Subcutaneous abdominal adipose tissue (tissue), 5 donors: ENCODE results near the gene SNAP47.

Experiments used
- H3K27ac ChIP-seq: one replicate; pipeline ENCODE4 v1.7.0; 2013; ENCODE audit warnings: low read depth, mild to moderate bottlenecking, inconsistent platforms, low read length, moderate library complexity
- H3K27me3 ChIP-seq, 5 donors: one replicate each; pipeline ENCODE4 v1.7.0; 2013; ENCODE audit warnings: low read length in 5 of 5, inconsistent platforms in 1 of 5; ENCODE audit not compliant: control insufficient read depth in 5 of 5, insufficient read depth in 4 of 5
- H3K36me3 ChIP-seq, 5 donors: one replicate each; pipeline ENCODE4 v1.7.0; 2013; ENCODE audit warnings: low read length in 5 of 5; ENCODE audit not compliant: control insufficient read depth in 5 of 5, insufficient read depth in 5 of 5
- H3K4me1 ChIP-seq, 5 donors: one replicate each; pipeline ENCODE4 v1.7.0; 2013; ENCODE audit warnings: low read length in 5 of 5, mild to moderate bottlenecking in 3 of 5, moderate library complexity in 1 of 5; ENCODE audit not compliant: control insufficient read depth in 5 of 5, insufficient read depth in 5 of 5
- H3K4me3 ChIP-seq, 5 donors: one replicate each; pipeline ENCODE4 v1.7.0; 2013; ENCODE audit warnings: low read length in 5 of 5, low read depth in 1 of 5
- H3K9ac ChIP-seq, 5 donors: one replicate each; pipeline ENCODE4 v1.7.0; 2013; ENCODE audit warnings: low read length in 5 of 5, mild to moderate bottlenecking in 4 of 5, moderate library complexity in 3 of 5
- H3K9me3 ChIP-seq, 5 donors: one replicate each; pipeline ENCODE4 v1.7.0; 2013; ENCODE audit warnings: low read length in 5 of 5; ENCODE audit not compliant: control insufficient read depth in 5 of 5
- donor health status: healthy.
- donor health status: healthy.
- donor health status: healthy.
- donor health status: healthy.
- donor health status: healthy.

The SNAP47 gene

GRCh38 chr1:227740401-227740960, 5.2 kb downstream of the SNAP47 start:
- Histone ChIP-seq H3K9me3 (no peaks in the 10 kb centered on the region), H3K9ac (peak overlapping the region in 1 of 5 donors; percentile 13), H3K27ac (no peak overlapping the region), H3K4me3 (no peak overlapping the region), H3K4me1 (peaks cover 0 to 11% (median 9%) of the 10 kb centered on the region in 5 donors), H3K36me3 (peaks cover 0 to 7% (median 0%) of the 10 kb centered on the region in 5 donors), H3K27me3 (no peaks in the 10 kb centered on the region)

- Histone ChIP-seq H3K4me3 (no peak overlapping the region), H3K36me3 (peaks cover 0 to 11% (median 0%) of the 10 kb centered on the region in 5 donors), H3K27me3 (no peaks in the 10 kb centered on the region), H3K9ac (no peak overlapping the region), H3K9me3 (no peaks in the 10 kb centered on the region), H3K4me1 (peaks cover 0 to 3% (median under 1%) of the 10 kb centered on the region in 5 donors), H3K27ac (no peak overlapping the region)
Measured at GRCh38 chr1:227741166-227741870, 6.1 kb downstream of the SNAP47 start.

GRCh38 chr1:227742738-227743715, 7.8 kb downstream of the SNAP47 start:
- peaks cover 0 to 23% (median 8%) of the 10 kb centered on the region in 5 donors for H3K36me3 ChIP-seq
- H3K9me3 ChIP-seq, result no peaks in the 10 kb centered on the region
- H3K27ac ChIP-seq, result no peak overlapping the region
- no peak overlapping the region for H3K9ac ChIP-seq
- no peak overlapping the region for H3K4me3 ChIP-seq
- no peaks in the 10 kb centered on the region for H3K27me3 ChIP-seq
- peaks cover 0 to under 1% (median 0%) of the 10 kb centered on the region in 5 donors for H3K4me1 ChIP-seq

GRCh38 chr1:227744668-227745067, 9.4 kb downstream of the SNAP47 start:
- H3K9ac ChIP-seq, result no peak overlapping the region
- peaks cover 0 to 31% (median 17%) of the 10 kb centered on the region in 5 donors for H3K36me3 ChIP-seq
- H3K4me1 ChIP-seq, result peaks cover 0 to 12% (median 0%) of the 10 kb centered on the region in 5 donors
- no peaks in the 10 kb centered on the region for H3K27me3 ChIP-seq
- no peak overlapping the region for H3K4me3 ChIP-seq
- H3K9me3 ChIP-seq, result no peaks in the 10 kb centered on the region
- no peak overlapping the region for H3K27ac ChIP-seq

- no peak overlapping the region for H3K27ac ChIP-seq
- H3K27me3 ChIP-seq, result no peaks in the 10 kb centered on the region
- H3K4me1 ChIP-seq, result peaks cover 0 to 12% (median 0%) of the 10 kb centered on the region in 5 donors
- H3K9me3 ChIP-seq, result no peaks in the 10 kb centered on the region
- H3K9ac ChIP-seq, result no peak overlapping the region
- peaks cover 0 to 39% (median 22%) of the 10 kb centered on the region in 5 donors for H3K36me3 ChIP-seq
- H3K4me3 ChIP-seq, result no peak overlapping the region
Measured at GRCh38 chr1:227745568-227746265, 10.5 kb downstream of the SNAP47 start.

GRCh38 chr1:227746676-227747075, 11.4 kb downstream of the SNAP47 start:
- H3K27ac ChIP-seq, result no peak overlapping the region
- H3K9ac ChIP-seq, result no peak overlapping the region
- no peaks in the 10 kb centered on the region for H3K9me3 ChIP-seq
- H3K4me3 ChIP-seq, result no peak overlapping the region
- H3K4me1 ChIP-seq, result peaks cover 0 to 12% (median 0%) of the 10 kb centered on the region in 5 donors
- H3K36me3 ChIP-seq, result peaks cover 0 to 47% (median 28%) of the 10 kb centered on the region in 5 donors
- H3K27me3 ChIP-seq, result no peaks in the 10 kb centered on the region

GRCh38 chr1:227747382-227747781, 12.1 kb downstream of the SNAP47 start:
- H3K9ac ChIP-seq, result no peak overlapping the region
- H3K4me3 ChIP-seq, result no peak overlapping the region
- H3K27me3 ChIP-seq, result no peaks in the 10 kb centered on the region
- H3K27ac ChIP-seq, result no peak overlapping the region
- peaks cover 0 to 12% (median 0%) of the 10 kb centered on the region in 5 donors for H3K4me1 ChIP-seq
- H3K36me3 ChIP-seq, result peaks cover 0 to 47% (median 28%) of the 10 kb centered on the region in 5 donors
- H3K9me3 ChIP-seq, result no peaks in the 10 kb centered on the region

GRCh38 chr1:227747948-227748495, 12.8 kb downstream of the SNAP47 start:
- H3K36me3 ChIP-seq, result peaks cover 0 to 47% (median 26%) of the 10 kb centered on the region in 5 donors
- no peaks in the 10 kb centered on the region for H3K27me3 ChIP-seq
- H3K27ac ChIP-seq, result no peak overlapping the region
- H3K4me3 ChIP-seq, result no peak overlapping the region
- no peaks in the 10 kb centered on the region for H3K9me3 ChIP-seq
- peaks cover 0 to 12% (median 0%) of the 10 kb centered on the region in 5 donors for H3K4me1 ChIP-seq
- no peak overlapping the region for H3K9ac ChIP-seq

GRCh38 chr1:227748496-227749182, 13.4 kb downstream of the SNAP47 start:
- Histone ChIP-seq H3K9ac (no peak overlapping the region), H3K4me3 (no peak overlapping the region), H3K4me1 (peaks cover 0 to 15% (median under 1%) of the 10 kb centered on the region in 5 donors), H3K27me3 (no peaks in the 10 kb centered on the region), H3K36me3 (peaks cover 0 to 47% (median 26%) of the 10 kb centered on the region in 5 donors), H3K9me3 (no peaks in the 10 kb centered on the region), H3K27ac (no peak overlapping the region)
